WTC11 (cell line): ENCODE measurements around the gene COL25A1. TPM values are rescaled to one million over a fixed set of nuclear protein-coding genes. Genes with fewer than 3 reads are reported as not detected.
A peak's percentile ranks its signal among the peaks of the same experiment; 100 is the strongest.

Experiments
- ATAC-seq: fragments of 200-7000 bp; cut with Tn5 transposase; 2 replicates; pipeline ENCODE4 v1.10.0; 2021; ENCODE audit warnings: mild to moderate bottlenecking, moderate library complexity
- CTCF ChIA-PET: fragments of 300-600 bp; sonication (Branson Sonifier 250); formaldehyde crosslinking; loops from one replicate; lab custom pipeline; 2021; ENCODE audit warnings: antibody characterized with exemption; lab: Charles Lee
- POLR2A ChIA-PET: fragments of 350-600 bp; sonication (Branson Sonifier 250); formaldehyde crosslinking; loops from one replicate; lab custom pipeline; 2021; ENCODE audit warnings: antibody characterized with exemption; lab: Charles Lee
- DNase-seq: peaks from one replicate; pipeline ENCODE4 v3.0.0; 2021; ENCODE audit warnings: low spot score
- H3K27ac Mint-ChIP-seq: 2 replicates; pipeline ENCODE4 v1.8.0; 2021; ENCODE audit warnings: mixed read lengths
- H3K27me3 Mint-ChIP-seq: 2 replicates; pipeline ENCODE4 v1.8.0; 2021; ENCODE audit warnings: low read depth, mild to moderate bottlenecking, moderate library complexity, mixed read lengths
- H3K36me3 Mint-ChIP-seq: 2 replicates; pipeline ENCODE4 v1.8.0; 2021; ENCODE audit warnings: mixed read lengths
- H3K4me1 Mint-ChIP-seq: 2 replicates; pipeline ENCODE4 v1.8.0; 2022; ENCODE audit warnings: mixed read lengths
- H3K4me3 Mint-ChIP-seq: 2 replicates; pipeline ENCODE4 v1.8.0; 2021; ENCODE audit warnings: mild to moderate bottlenecking, moderate library complexity, mixed read lengths
- H3K9me3 Mint-ChIP-seq: 2 replicates; pipeline ENCODE4 v1.8.0; 2021; ENCODE audit warnings: mixed read lengths
- ATF1 ChIP-seq: sonication (generic); formaldehyde crosslinking; IDR thresholded peaks from 2 replicates; pipeline ENCODE4 v1.8.1; 2023; ENCODE audit warnings: mild to moderate bottlenecking, moderate library complexity, missing genetic modification reagents
- ATF6 ChIP-seq: sonication (generic); formaldehyde crosslinking; IDR thresholded peaks from 2 replicates; pipeline ENCODE4 v1.8.1; 2023; ENCODE audit warnings: mild to moderate bottlenecking, missing genetic modification reagents
- E2F1 ChIP-seq: sonication (generic); formaldehyde crosslinking; IDR thresholded peaks from 2 replicates; pipeline ENCODE4 v1.8.0; 2022; ENCODE audit warnings: mild to moderate bottlenecking, missing genetic modification reagents
- EMX1 ChIP-seq: fragments of 250-450 bp; sonication (Bioruptor Pico); IDR thresholded peaks from 2 replicates; pipeline ENCODE4 v1.8.0; 2021; ENCODE audit warnings: mild to moderate bottlenecking
- ERG ChIP-seq: fragments of 250-450 bp; sonication (Bioruptor Pico); IDR thresholded peaks from 2 replicates; pipeline ENCODE4 v1.8.0; 2021; ENCODE audit warnings: mild to moderate bottlenecking
- HMGA2 ChIP-seq: fragments of 250-450 bp; sonication (Bioruptor Pico); IDR thresholded peaks from 2 replicates; pipeline ENCODE4 v1.4.0; 2021; ENCODE audit warnings: mild to moderate bottlenecking, moderate library complexity
- KAT7 ChIP-seq: sonication (generic); formaldehyde crosslinking; IDR thresholded peaks from 2 replicates; pipeline ENCODE4 v1.8.1; 2023; ENCODE audit warnings: missing genetic modification reagents, mild to moderate bottlenecking, borderline replicate concordance
- NFATC4 ChIP-seq: fragments of 250-450 bp; sonication (Bioruptor Pico); IDR thresholded peaks from 2 replicates; pipeline ENCODE4 v1.9.0; 2021; ENCODE audit warnings: mild to moderate bottlenecking
- OVOL2 ChIP-seq: fragments of 250-450 bp; sonication (Bioruptor Pico); IDR thresholded peaks from 2 replicates; pipeline ENCODE4 v1.9.0; 2021; ENCODE audit warnings: mild to moderate bottlenecking, borderline replicate concordance
- PRDM15 ChIP-seq: sonication (generic); formaldehyde crosslinking; IDR thresholded peaks from 2 replicates; pipeline ENCODE4 v1.8.0; 2022; ENCODE audit warnings: missing genetic modification reagents
- TCF7 ChIP-seq: sonication (generic); formaldehyde crosslinking; IDR thresholded peaks from 2 replicates; pipeline ENCODE4 v1.8.0; 2022; ENCODE audit warnings: mild to moderate bottlenecking, low read depth, missing genetic modification reagents, moderate library complexity
- ZBTB43 ChIP-seq: sonication (generic); formaldehyde crosslinking; IDR thresholded peaks from 2 replicates; pipeline ENCODE4 v1.8.1; 2023; ENCODE audit warnings: mild to moderate bottlenecking, missing genetic modification reagents
- ZMAT4 ChIP-seq: fragments of 250-450 bp; sonication (Bioruptor Pico); IDR thresholded peaks from 2 replicates; pipeline ENCODE4 v1.9.0; 2021; ENCODE audit warnings: mild to moderate bottlenecking
- ZNF232 ChIP-seq: sonication (generic); formaldehyde crosslinking; IDR thresholded peaks from 2 replicates; pipeline ENCODE4 v1.8.0; 2022; ENCODE audit warnings: mild to moderate bottlenecking, missing genetic modification reagents
- ZNF396 ChIP-seq: fragments of 250-450 bp; sonication (Bioruptor Pico); IDR thresholded peaks from 2 replicates; pipeline ENCODE4 v1.8.0; 2021; ENCODE audit warnings: mild to moderate bottlenecking, moderate library complexity, borderline replicate concordance
- ZNF416 ChIP-seq: fragments of 250-450 bp; sonication (Bioruptor Pico); IDR thresholded peaks from 2 replicates; pipeline ENCODE4 v1.9.0; 2021; ENCODE audit warnings: mild to moderate bottlenecking, inconsistent platforms
- ZSCAN18 ChIP-seq: fragments of 250-450 bp; sonication (Bioruptor Pico); IDR thresholded peaks from 2 replicates; pipeline ENCODE4 v2.1.2; 2022; ENCODE audit warnings: mild to moderate bottlenecking, moderate library complexity
- total RNA-seq: library from RNA; stranded (reverse); gene quantifications from 3 replicates; pipeline ENCODE4 v1.2.3, GENCODE V29; 2021

COL25A1 gene
- total RNA-seq, 1 experiment from 2014 or later, result 6.6 TPM

GRCh38 chr4:109177096-109177810 is 125.2 kb downstream of the COL25A1 start:
- H3K36me3 Mint-ChIP-seq, result no peaks in the 10 kb centered on the region
- no peak for TF ChIP-seq ATF6
- TF ChIP-seq ZMAT4 (CRISPR knock-in tag), result no peak
- no peak for TF ChIP-seq ERG (CRISPR knock-in tag)
- no peak for TF ChIP-seq ZNF232
- no peak for TF ChIP-seq ZNF396 (CRISPR knock-in tag)
- TF ChIP-seq PRDM15 (CRISPR knock-in tag), result no peak
- TF ChIP-seq ZSCAN18 (CRISPR knock-in tag), result no peak
- TF ChIP-seq EMX1 (CRISPR knock-in tag), result no peak
- TF ChIP-seq ZNF416, result no peak
- TF ChIP-seq NFATC4 (CRISPR knock-in tag), result no peak
- TF ChIP-seq ATF1 (CRISPR knock-in tag), result no peak
- no peak for TF ChIP-seq OVOL2
- no peak for TF ChIP-seq TCF7 (CRISPR knock-in tag)
- TF ChIP-seq KAT7 (CRISPR knock-in tag), result no peak
- TF ChIP-seq E2F1 (CRISPR knock-in tag), result no peak
- TF ChIP-seq HMGA2 (CRISPR knock-in tag), result no peak
- TF ChIP-seq ZBTB43 (CRISPR knock-in tag), result no peak
- DNase-seq (no peak), ATAC-seq (no peak)
- ChIA-PET POLR2A (interaction anchor here (1.1 kb wide), 1 partner anchor 414 kb away, joined by 3 read pairs; the partner anchor contains the start of gene ETNPPL), CTCF (no interaction called here)
- peak overlapping the region; percentile 41 for H3K27ac Mint-ChIP-seq
- no peaks in the 10 kb centered on the region for H3K9me3 Mint-ChIP-seq
- peaks cover 27% of the 10 kb centered on the region for H3K4me1 Mint-ChIP-seq
- H3K4me3 Mint-ChIP-seq, result no peak overlapping the region
- H3K27me3 Mint-ChIP-seq, result no peaks in the 10 kb centered on the region; the same call in 1 of the 2 replicates
